Trophoblast cell (in vitro differentiated cells and primary cell): Measurements from ENCODE around the gene XRCC1.

Source experiments
- DNase-seq, 2 donors: peaks; one replicate each; pipeline ENCODE4 v3.0.0-alpha.2; 2016
- H2AFZ ChIP-seq: 2 replicates; pipeline ENCODE4 v1.6.1; 2013; ENCODE audit warnings: low read length, moderate library complexity, mild to moderate bottlenecking; ENCODE audit not compliant: insufficient read depth, poor library complexity
- H2AK5ac ChIP-seq: 2 replicates; pipeline ENCODE4 v1.6.1; 2013; ENCODE audit warnings: mild to moderate bottlenecking, low read length
- H2BK120ac ChIP-seq: 2 replicates; pipeline ENCODE4 v1.6.1; 2013; ENCODE audit warnings: low read length, mild to moderate bottlenecking, moderate library complexity; ENCODE audit not compliant: insufficient read depth, poor library complexity
- H2BK12ac ChIP-seq: 2 replicates; pipeline ENCODE4 v1.6.1; 2013; ENCODE audit warnings: mild to moderate bottlenecking, low read length, moderate library complexity
- H2BK5ac ChIP-seq: 2 replicates; pipeline ENCODE4 v1.6.1; 2013; ENCODE audit warnings: low read length, low read depth, moderate library complexity, mild to moderate bottlenecking; ENCODE audit not compliant: poor library complexity
- H3K14ac ChIP-seq: 2 replicates; pipeline ENCODE4 v1.6.1; 2013; ENCODE audit warnings: mild to moderate bottlenecking, low read length
- H3K18ac ChIP-seq: 2 replicates; pipeline ENCODE4 v1.6.1; 2013; ENCODE audit warnings: mild to moderate bottlenecking, low read length
- H3K23ac ChIP-seq: 2 replicates; pipeline ENCODE4 v1.6.1; 2013; ENCODE audit warnings: low read length
- H3K27ac ChIP-seq: 2 replicates; pipeline ENCODE4 v1.5.1; 2013; ENCODE audit warnings: low read depth, mild to moderate bottlenecking, inconsistent platforms, low read length, moderate library complexity
- H3K27me3 ChIP-seq: 2 replicates; pipeline ENCODE4 v1.6.1; 2013; ENCODE audit warnings: inconsistent platforms, mild to moderate bottlenecking, low read length, moderate library complexity; ENCODE audit not compliant: insufficient read depth
- H3K36me3 ChIP-seq, 2 experiments: 1 replicate in 1 of 2; 2 replicates in 1 of 2; pipeline ENCODE4 v1.6.1; 2013; ENCODE audit warnings: low read length in 2 of 2, mild to moderate bottlenecking in 2 of 2, moderate library complexity in 1 of 2; ENCODE audit not compliant: insufficient read depth in 2 of 2, control insufficient read depth in 1 of 2
- H3K4ac ChIP-seq: 2 replicates; pipeline ENCODE4 v1.6.1; 2013; ENCODE audit warnings: low read depth, mild to moderate bottlenecking, low read length, moderate library complexity
- H3K4me1 ChIP-seq, 2 experiments: 1 replicate in 1 of 2; 2 replicates in 1 of 2; pipeline ENCODE4 v1.6.1; 2013; ENCODE audit warnings: low read length in 2 of 2, mild to moderate bottlenecking in 2 of 2, moderate library complexity in 1 of 2; ENCODE audit not compliant: insufficient read depth in 2 of 2, control insufficient read depth in 1 of 2
- H3K4me2 ChIP-seq: 2 replicates; pipeline ENCODE4 v1.6.1; 2013; ENCODE audit warnings: inconsistent platforms, mild to moderate bottlenecking, low read length, moderate library complexity
- H3K4me3 ChIP-seq: 2 replicates; pipeline ENCODE4 v1.5.1; 2013; ENCODE audit warnings: mild to moderate bottlenecking, low read depth, low read length, inconsistent platforms
- H3K79me1 ChIP-seq: one replicate; pipeline ENCODE4 v1.6.1; 2013; ENCODE audit warnings: low read length
- H3K79me2 ChIP-seq: 2 replicates; pipeline ENCODE4 v1.6.1; 2013; ENCODE audit warnings: low read length, mild to moderate bottlenecking; ENCODE audit not compliant: control insufficient read depth, insufficient read depth, poor library complexity
- H3K9ac ChIP-seq: 2 replicates; pipeline ENCODE4 v1.6.1; 2013; ENCODE audit warnings: mild to moderate bottlenecking, low read length
- H3K9me3 ChIP-seq: 2 replicates; pipeline ENCODE4 v1.6.1; 2013; ENCODE audit warnings: low read depth, mild to moderate bottlenecking, control low read depth, inconsistent platforms, low read length; ENCODE audit not compliant: insufficient read depth
- H4K12ac ChIP-seq: 2 replicates; pipeline ENCODE4 v1.6.1; 2013; ENCODE audit warnings: low read depth, mild to moderate bottlenecking, low read length, moderate library complexity
- H4K8ac ChIP-seq: 2 replicates; pipeline ENCODE4 v1.6.1; 2013; ENCODE audit warnings: low read depth, mild to moderate bottlenecking, low read length, moderate library complexity
- H4K91ac ChIP-seq: one replicate; pipeline ENCODE4 v1.6.1; 2013; ENCODE audit warnings: low read depth, mild to moderate bottlenecking, low read length, moderate library complexity
- WGBS: extraction: QIAGEN DNeasy Blood & Tissue Kit; methylation state at CpG from one replicate; pipeline ENCODE4 v1.1.7; 2013; ENCODE audit warnings: missing lambda C conversion rate; ENCODE audit not compliant: insufficient read length, insufficient coverage; ENCODE audit errors: extremely low coverage; 5-methylcytosine and 5-hydroxymethylcytosine counted together

Gene XRCC1

GRCh38 chr19:43610493-43610892 is 35.2 kb upstream of the XRCC1 start:
- Histone ChIP-seq H3K9ac (no peak overlapping the region), H3K9me3 (peaks cover 1% of the 10 kb centered on the region), H3K27me3 (no peaks in the 10 kb centered on the region), H3K4me3 (no peak overlapping the region), H2BK120ac (no peak overlapping the region), H2BK5ac (no peak overlapping the region), H3K4me1 (no peaks in the 10 kb centered on the region), H3K36me3 (peaks cover 34 to 50% of the 10 kb centered on the region in 2 experiments), H2AFZ (no peak overlapping the region), H3K79me2 (no peaks in the 10 kb centered on the region), H4K8ac (no peak overlapping the region), H3K79me1 (no peaks in the 10 kb centered on the region), H2BK12ac (no peak overlapping the region), H2AK5ac (no peak overlapping the region), H3K14ac (no peak overlapping the region), H3K23ac (no peak overlapping the region), H3K4me2 (no peak overlapping the region), H4K91ac (no peak overlapping the region), H4K12ac (no peak overlapping the region), H3K4ac (no peak overlapping the region), H3K27ac (no peak overlapping the region), H3K18ac (no peak overlapping the region)
- no peak for DNase-seq
- WGBS = no CpG with 5 or more reads among the region's 3 CpGs

- no peak overlapping the region for H3K4ac ChIP-seq
- H3K14ac ChIP-seq = no peak overlapping the region
- H3K27me3 ChIP-seq = no peaks in the 10 kb centered on the region
- H3K79me2 ChIP-seq = no peaks in the 10 kb centered on the region
- H3K27ac ChIP-seq = no peak overlapping the region
- no peak overlapping the region for H3K4me2 ChIP-seq
- H2BK5ac ChIP-seq = no peak overlapping the region
- no peak overlapping the region for H3K9ac ChIP-seq
- no peaks in the 10 kb centered on the region for H3K4me1 ChIP-seq
- H2BK120ac ChIP-seq = no peak overlapping the region
- H4K8ac ChIP-seq = no peak overlapping the region
- no peaks in the 10 kb centered on the region for H3K79me1 ChIP-seq
- WGBS = no CpG with 5 or more reads among the region's 7 CpGs
- no peak overlapping the region for H4K91ac ChIP-seq
- H3K18ac ChIP-seq = no peak overlapping the region
- DNase-seq = no peak
- H3K36me3 ChIP-seq = peaks cover 34 to 50% of the 10 kb centered on the region in 2 experiments
- H4K12ac ChIP-seq = no peak overlapping the region
- no peak overlapping the region for H2AK5ac ChIP-seq
- H3K9me3 ChIP-seq = peaks cover 1% of the 10 kb centered on the region
- H3K4me3 ChIP-seq = no peak overlapping the region
- H3K23ac ChIP-seq = no peak overlapping the region
- H2BK12ac ChIP-seq = no peak overlapping the region
- H2AFZ ChIP-seq = no peak overlapping the region
These were observed 34.5 kb upstream of the XRCC1 start for GRCh38 chr19:43609872-43610271.

- H3K18ac ChIP-seq = no peak overlapping the region
- H2BK120ac ChIP-seq = no peak overlapping the region
- no peak overlapping the region for H3K4ac ChIP-seq
- no peak overlapping the region for H3K4me2 ChIP-seq
- H3K9ac ChIP-seq = no peak overlapping the region
- H3K14ac ChIP-seq = no peak overlapping the region
- no peak overlapping the region for H4K12ac ChIP-seq
- no peaks in the 10 kb centered on the region for H3K4me1 ChIP-seq
- peaks cover 18 to 32% of the 10 kb centered on the region in 2 experiments for H3K36me3 ChIP-seq
- no peak overlapping the region for H4K8ac ChIP-seq
- DNase-seq = no peak
- H3K79me2 ChIP-seq = no peaks in the 10 kb centered on the region
- H3K79me1 ChIP-seq = no peaks in the 10 kb centered on the region
- H4K91ac ChIP-seq = no peak overlapping the region
- no peaks in the 10 kb centered on the region for H3K27me3 ChIP-seq
- no peak overlapping the region for H2AFZ ChIP-seq
- no peak overlapping the region for H3K4me3 ChIP-seq
- no peak overlapping the region for H3K23ac ChIP-seq
- H3K9me3 ChIP-seq = peaks cover 1% of the 10 kb centered on the region
- no CpG with 5 or more reads among the region's 28 CpGs for WGBS
- no peak overlapping the region for H2BK5ac ChIP-seq
- H2BK12ac ChIP-seq = no peak overlapping the region
- no peak overlapping the region for H2AK5ac ChIP-seq
- H3K27ac ChIP-seq = no peak overlapping the region
These were observed 32.2 kb upstream of the XRCC1 start for GRCh38 chr19:43607238-43608205.

- no peak overlapping the region for H3K18ac ChIP-seq
- no peak overlapping the region for H3K4me2 ChIP-seq
- no peak overlapping the region for H2AFZ ChIP-seq
- no peak overlapping the region for H2BK12ac ChIP-seq
- no peak for DNase-seq
- no peak overlapping the region for H4K8ac ChIP-seq
- no peaks in the 10 kb centered on the region for H3K27me3 ChIP-seq
- H3K79me1 ChIP-seq = no peaks in the 10 kb centered on the region
- H2AK5ac ChIP-seq = no peak overlapping the region
- H3K36me3 ChIP-seq = peaks cover 13 to 29% of the 10 kb centered on the region in 2 experiments
- no peak overlapping the region for H4K12ac ChIP-seq
- H3K23ac ChIP-seq = no peak overlapping the region
- H3K9me3 ChIP-seq = peaks cover 1% of the 10 kb centered on the region
- no CpG with 5 or more reads among the region's 7 CpGs for WGBS
- H3K4me1 ChIP-seq = no peaks in the 10 kb centered on the region
- no peak overlapping the region for H3K4me3 ChIP-seq
- no peak overlapping the region for H3K14ac ChIP-seq
- no peak overlapping the region for H4K91ac ChIP-seq
- no peak overlapping the region for H2BK5ac ChIP-seq
- H3K4ac ChIP-seq = no peak overlapping the region
- H2BK120ac ChIP-seq = no peak overlapping the region
- H3K79me2 ChIP-seq = no peaks in the 10 kb centered on the region
- H3K9ac ChIP-seq = no peak overlapping the region
- no peak overlapping the region for H3K27ac ChIP-seq
These were observed 31.4 kb upstream of the XRCC1 start for GRCh38 chr19:43606569-43607229.
